Glutamatergic neuron (in vitro differentiated cells): ENCODE data around the gene ILDR1. TPM values are rescaled to one million over a fixed set of nuclear protein-coding genes. Genes with fewer than 3 reads are reported as not detected.

Experiments
- DNase-seq: peaks from one replicate; pipeline ENCODE4 v3.0.0; 2022
- H3K27ac Mint-ChIP-seq: one replicate; pipeline ENCODE4 v1.8.0; 2020; ENCODE audit warnings: mild to moderate bottlenecking, mixed read lengths, inconsistent platforms; ENCODE audit not compliant: unreplicated experiment
- H3K27me3 Mint-ChIP-seq: one replicate; pipeline ENCODE4 v1.8.0; 2020; ENCODE audit warnings: mild to moderate bottlenecking, moderate library complexity, mixed read lengths, inconsistent platforms; ENCODE audit not compliant: unreplicated experiment
- H3K36me3 Mint-ChIP-seq: one replicate; pipeline ENCODE4 v1.8.0; 2020; ENCODE audit warnings: mild to moderate bottlenecking, mixed read lengths, inconsistent platforms; ENCODE audit not compliant: unreplicated experiment
- H3K4me1 Mint-ChIP-seq: one replicate; pipeline ENCODE4 v1.8.0; 2020; ENCODE audit warnings: mild to moderate bottlenecking, low read depth, mixed read lengths, inconsistent platforms; ENCODE audit not compliant: unreplicated experiment
- H3K4me3 Mint-ChIP-seq: one replicate; pipeline ENCODE4 v1.8.0; 2020; ENCODE audit warnings: mild to moderate bottlenecking, mixed read lengths, inconsistent platforms; ENCODE audit not compliant: unreplicated experiment
- H3K9me3 Mint-ChIP-seq: one replicate; pipeline ENCODE4 v1.8.0; 2020; ENCODE audit warnings: mild to moderate bottlenecking, moderate library complexity, mixed read lengths, inconsistent platforms; ENCODE audit not compliant: unreplicated experiment
- total RNA-seq: library from RNA; stranded (reverse); fragmentation: NEBNext Ultra II Directional; extraction: Animal tissue kit (Norgen Biotek cat#: 25700); gene quantifications from one replicate; pipeline ENCODE4 v1.2.1, GENCODE V29; 2021; ENCODE audit not compliant: unreplicated experiment
- TF ChIP-seq, protein P1 (sequence below): fragments of 200-600 bp; sonication (generic); IDR thresholded peaks from one replicate; pipeline ENCODE4 v1.5.0; 2021; ENCODE audit not compliant: partially characterized antibody, unreplicated experiment

ILDR1 gene
- total RNA-seq, 1 donor from 2014 or later = not detected

DNA sequence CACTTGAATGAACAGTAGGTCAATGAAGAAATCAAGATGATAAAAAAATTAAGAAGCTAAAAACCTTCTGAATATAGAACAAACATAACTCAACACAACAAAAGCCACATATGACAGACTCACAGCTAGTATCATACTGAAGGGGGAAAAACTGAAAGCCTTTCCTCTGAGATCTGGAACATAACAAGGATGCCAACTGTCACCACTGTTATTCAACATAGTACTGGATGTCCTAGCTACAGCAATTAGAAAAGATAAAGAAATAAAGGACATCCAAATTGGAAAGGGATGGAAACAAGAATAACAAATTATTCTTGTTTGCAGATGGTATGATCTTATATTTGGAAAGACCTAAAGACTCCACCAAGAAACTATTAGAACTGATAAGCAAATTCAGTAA is 60.8 kb downstream of the ILDR1 start:
- Mint-ChIP-seq H3K27me3 (peaks cover 2% of the 10 kb centered on the region), H3K4me1 (no peaks in the 10 kb centered on the region), H3K9me3 (peaks cover 7% of the 10 kb centered on the region), H3K27ac (no peak overlapping the region), H3K36me3 (peaks cover 4% of the 10 kb centered on the region), H3K4me3 (no peak overlapping the region)
- TF ChIP-seq, protein P1, sequence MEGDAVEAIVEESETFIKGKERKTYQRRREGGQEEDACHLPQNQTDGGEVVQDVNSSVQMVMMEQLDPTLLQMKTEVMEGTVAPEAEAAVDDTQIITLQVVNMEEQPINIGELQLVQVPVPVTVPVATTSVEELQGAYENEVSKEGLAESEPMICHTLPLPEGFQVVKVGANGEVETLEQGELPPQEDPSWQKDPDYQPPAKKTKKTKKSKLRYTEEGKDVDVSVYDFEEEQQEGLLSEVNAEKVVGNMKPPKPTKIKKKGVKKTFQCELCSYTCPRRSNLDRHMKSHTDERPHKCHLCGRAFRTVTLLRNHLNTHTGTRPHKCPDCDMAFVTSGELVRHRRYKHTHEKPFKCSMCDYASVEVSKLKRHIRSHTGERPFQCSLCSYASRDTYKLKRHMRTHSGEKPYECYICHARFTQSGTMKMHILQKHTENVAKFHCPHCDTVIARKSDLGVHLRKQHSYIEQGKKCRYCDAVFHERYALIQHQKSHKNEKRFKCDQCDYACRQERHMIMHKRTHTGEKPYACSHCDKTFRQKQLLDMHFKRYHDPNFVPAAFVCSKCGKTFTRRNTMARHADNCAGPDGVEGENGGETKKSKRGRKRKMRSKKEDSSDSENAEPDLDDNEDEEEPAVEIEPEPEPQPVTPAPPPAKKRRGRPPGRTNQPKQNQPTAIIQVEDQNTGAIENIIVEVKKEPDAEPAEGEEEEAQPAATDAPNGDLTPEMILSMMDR = no peak
- DNase-seq = no peak

DNA sequence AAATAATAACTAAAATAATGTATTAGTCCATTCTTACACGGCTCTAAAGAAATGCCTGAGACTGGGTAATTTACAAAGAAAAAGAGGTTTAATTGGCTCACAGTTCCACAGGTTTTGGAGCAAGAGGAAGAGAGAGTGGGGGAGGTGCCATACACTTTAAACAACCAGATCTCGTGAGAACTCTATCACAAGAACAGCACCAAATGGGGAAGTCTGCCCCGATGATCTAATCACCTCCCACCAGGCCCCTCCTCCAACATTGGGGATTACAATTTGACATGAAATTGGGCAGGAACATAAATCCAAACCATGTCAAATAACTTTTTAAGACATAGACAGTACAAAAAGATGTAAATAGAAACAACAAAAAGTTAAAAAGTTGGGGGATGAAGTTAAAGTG is 63.2 kb downstream of the ILDR1 start:
- Mint-ChIP-seq H3K4me3 (no peak overlapping the region), H3K27ac (no peak overlapping the region), H3K27me3 (peaks cover 2% of the 10 kb centered on the region), H3K9me3 (no peaks in the 10 kb centered on the region), H3K36me3 (peaks cover 4% of the 10 kb centered on the region), H3K4me1 (no peaks in the 10 kb centered on the region)
- TF ChIP-seq, protein P1 = no peak
- DNase-seq = no peak

DNA sequence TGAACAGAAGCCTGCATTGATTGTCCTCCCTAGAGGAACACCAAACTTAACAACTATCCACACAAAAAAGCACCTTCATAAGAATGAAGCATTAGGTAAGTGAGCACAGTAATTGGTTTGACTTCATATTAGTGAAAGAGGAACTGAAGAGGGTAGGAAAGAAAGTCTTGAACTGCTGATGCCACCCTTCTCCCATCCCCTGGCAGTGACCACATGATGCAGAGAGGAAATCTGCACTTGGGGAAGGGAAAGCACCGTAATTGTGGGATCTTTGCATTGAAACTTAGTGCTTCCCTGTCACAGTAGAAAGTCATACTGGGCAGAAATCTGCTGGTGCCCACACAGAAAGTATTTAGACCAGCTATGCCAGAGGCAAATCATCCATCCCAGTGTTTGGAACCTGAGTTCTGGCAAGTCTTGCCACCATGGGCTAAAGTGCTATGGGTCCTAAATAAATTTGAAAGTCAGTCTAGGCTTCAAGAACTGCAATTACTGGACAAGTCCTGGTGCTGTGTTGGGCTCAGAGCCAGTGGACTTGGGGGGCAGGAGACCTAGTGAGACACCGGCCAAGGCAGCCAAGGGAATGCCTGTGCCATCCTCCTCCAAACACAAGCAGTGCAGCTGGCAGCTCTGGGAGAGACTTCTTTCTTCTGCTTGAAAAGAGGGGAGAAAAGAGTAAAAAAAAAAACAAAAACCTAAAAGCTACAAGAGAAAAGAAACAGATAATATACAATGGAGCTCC is 64.2 kb downstream of the ILDR1 start:
- peaks cover 2% of the 10 kb centered on the region for H3K27me3 Mint-ChIP-seq
- H3K27ac Mint-ChIP-seq = no peak overlapping the region
- TF ChIP-seq, protein P1 = no peak
- H3K4me1 Mint-ChIP-seq = no peaks in the 10 kb centered on the region
- DNase-seq = no peak
- no peak overlapping the region for H3K4me3 Mint-ChIP-seq
- H3K36me3 Mint-ChIP-seq = peaks cover 4% of the 10 kb centered on the region
- no peaks in the 10 kb centered on the region for H3K9me3 Mint-ChIP-seq

DNA sequence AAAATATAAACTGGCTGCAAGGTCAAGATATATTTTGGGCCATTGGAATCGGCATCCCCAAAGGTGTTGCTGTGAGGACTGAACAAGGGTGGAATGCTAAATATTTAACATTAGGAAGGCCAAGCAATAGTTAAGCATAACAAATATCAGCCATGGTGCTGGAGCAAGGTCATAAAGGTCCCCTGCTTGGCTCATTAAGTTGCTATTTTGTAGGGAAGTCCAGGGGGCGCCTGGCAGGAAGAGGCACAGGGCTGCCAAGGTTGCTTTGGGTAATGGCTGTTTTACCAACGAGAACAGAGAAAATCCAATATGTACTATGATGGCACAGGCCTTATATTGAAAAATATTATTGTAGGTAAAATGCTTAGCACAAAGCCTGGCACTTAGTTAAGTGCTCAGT is 65.7 kb downstream of the ILDR1 start:
- Mint-ChIP-seq H3K9me3 (no peaks in the 10 kb centered on the region), H3K4me1 (no peaks in the 10 kb centered on the region), H3K4me3 (no peak overlapping the region), H3K27ac (no peak overlapping the region), H3K36me3 (no peaks in the 10 kb centered on the region), H3K27me3 (peaks cover 2% of the 10 kb centered on the region)
- no peak for DNase-seq
- TF ChIP-seq, protein P1 = no peak

DNA sequence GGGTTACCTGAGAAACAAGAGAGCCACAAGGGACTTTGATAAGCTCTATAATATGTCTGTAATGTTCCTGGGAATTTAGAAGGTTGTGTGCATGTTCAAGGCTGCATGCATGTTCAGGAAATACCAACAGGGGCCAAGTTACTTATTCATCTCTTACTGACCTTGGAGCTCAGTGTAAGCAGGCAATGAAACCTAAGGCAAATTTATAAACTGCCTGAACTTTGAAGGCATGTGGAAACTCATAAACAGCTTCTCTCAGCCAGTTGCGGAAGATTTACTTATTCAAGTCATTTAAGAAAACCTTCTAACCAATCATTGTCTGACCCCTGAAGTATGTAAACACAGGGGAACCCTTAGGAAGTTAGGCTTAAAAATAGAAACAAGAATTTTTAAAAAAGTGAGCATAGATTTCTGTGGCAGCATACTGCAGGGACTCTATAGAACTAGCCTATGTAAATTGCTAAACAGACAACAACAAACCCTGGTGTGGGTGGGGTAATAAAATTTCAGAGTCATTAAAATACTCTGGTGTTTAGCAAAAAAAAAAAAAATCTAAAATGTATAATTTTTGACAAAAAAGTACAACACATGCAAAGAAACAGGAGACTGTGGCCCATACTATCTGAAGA is 70.6 kb downstream of the ILDR1 start:
- TF ChIP-seq, protein P1 = no peak
- H3K4me1 Mint-ChIP-seq = no peaks in the 10 kb centered on the region
- H3K27ac Mint-ChIP-seq = no peak overlapping the region
- H3K27me3 Mint-ChIP-seq = no peaks in the 10 kb centered on the region
- H3K9me3 Mint-ChIP-seq = no peaks in the 10 kb centered on the region
- no peaks in the 10 kb centered on the region for H3K36me3 Mint-ChIP-seq
- no peak overlapping the region for H3K4me3 Mint-ChIP-seq
- no peak for DNase-seq
